ENCODE measurements around the gene TMEM203.
A peak's percentile ranks its signal among the peaks of the same experiment; 100 is the strongest.

The TMEM203 gene

DNA sequence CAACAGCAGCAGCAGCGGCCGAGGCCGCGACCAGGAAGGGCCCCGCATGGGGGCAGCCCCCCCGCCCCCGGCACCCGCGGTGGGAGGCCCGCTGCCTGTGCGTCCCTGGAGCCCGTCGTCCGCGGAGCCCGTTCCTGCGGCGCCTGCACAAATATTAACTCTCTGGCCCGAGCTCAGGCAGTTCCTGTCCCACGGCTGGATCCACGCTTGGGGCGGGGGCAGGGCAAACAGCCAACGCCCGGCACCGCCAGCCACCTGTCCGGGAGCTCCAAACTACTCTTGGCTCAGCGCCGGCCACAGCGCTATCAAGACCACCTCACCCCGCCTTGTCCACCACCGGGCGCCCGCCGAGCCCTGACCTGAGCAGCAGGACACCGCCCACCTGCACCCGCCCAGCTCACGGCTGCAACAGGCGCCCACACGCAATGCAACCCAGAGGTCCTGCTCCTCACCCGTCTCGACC, 35.5 kb downstream of the TMEM203 start, which contains the start of gene LRRC26:
Gene LRRC26, minus strand, starts transcription at position 156 of the 463 bp plus-strand sequence. Its CDS starts 108 bp downstream, at position 48.
- Histone ChIP-seq H4K91ac (ENCODE audit: low read depth, low read length) (no peak within 1 kb of the TSS), H3K4me3 (ENCODE audit: low read depth, low read length) (peak within 1 kb of the TSS; percentile 52), H3K36me3 (ENCODE audit: control insufficient read depth in 1 of 2, insufficient read depth in 2 of 2, low read length in 2 of 2) (no peaks in the 10 kb centered on the region), H3K23ac (ENCODE audit: low read length) (no peak within 1 kb of the TSS), H3K9ac (ENCODE audit: low read length) (no peak within 1 kb of the TSS), H2AFZ (ENCODE audit: insufficient read depth, low read length, poor library complexity) (no peak within 1 kb of the TSS), H3K4me1 (ENCODE audit: control insufficient read depth in 1 of 2, insufficient read depth in 2 of 2, low read length in 2 of 2) (peaks cover 0 to 11% of the 10 kb centered on the region in 2 experiments), H3K27ac (ENCODE audit: low read depth, low read length) (no peak within 1 kb of the TSS), H3K9me3 (ENCODE audit: insufficient read depth, low read depth, low read length) (peaks cover 6% of the 10 kb centered on the region), H2AK5ac (ENCODE audit: low read length) (no peak within 1 kb of the TSS), H2BK12ac (ENCODE audit: low read length) (no peak within 1 kb of the TSS), H3K4me2 (ENCODE audit: low read length) (peak within 1 kb of the TSS; percentile 65), H4K8ac (ENCODE audit: low read depth, low read length) (no peak within 1 kb of the TSS), H3K14ac (ENCODE audit: low read length) (no peak within 1 kb of the TSS), H2BK120ac (ENCODE audit: insufficient read depth, low read length, poor library complexity) (no peak within 1 kb of the TSS), H3K79me2 (ENCODE audit: control insufficient read depth, insufficient read depth, low read length, poor library complexity) (no peaks in the 10 kb centered on the region), H3K79me1 (ENCODE audit: low read length) (no peaks in the 10 kb centered on the region), H4K12ac (ENCODE audit: low read depth, low read length) (no peak within 1 kb of the TSS), H3K27me3 (ENCODE audit: insufficient read depth, low read length) (peaks cover 52% of the 10 kb centered on the region), H3K4ac (ENCODE audit: low read depth, low read length) (no peak within 1 kb of the TSS), H2BK5ac (ENCODE audit: low read depth, low read length, poor library complexity) (no peak within 1 kb of the TSS), H3K18ac (ENCODE audit: low read length) (no peak within 1 kb of the TSS)
- WGBS (ENCODE audit: extremely low coverage, insufficient coverage, insufficient read length), result no CpG with 5 or more reads among the region's 41 CpGs
- DNase-seq, result no peak

DNA sequence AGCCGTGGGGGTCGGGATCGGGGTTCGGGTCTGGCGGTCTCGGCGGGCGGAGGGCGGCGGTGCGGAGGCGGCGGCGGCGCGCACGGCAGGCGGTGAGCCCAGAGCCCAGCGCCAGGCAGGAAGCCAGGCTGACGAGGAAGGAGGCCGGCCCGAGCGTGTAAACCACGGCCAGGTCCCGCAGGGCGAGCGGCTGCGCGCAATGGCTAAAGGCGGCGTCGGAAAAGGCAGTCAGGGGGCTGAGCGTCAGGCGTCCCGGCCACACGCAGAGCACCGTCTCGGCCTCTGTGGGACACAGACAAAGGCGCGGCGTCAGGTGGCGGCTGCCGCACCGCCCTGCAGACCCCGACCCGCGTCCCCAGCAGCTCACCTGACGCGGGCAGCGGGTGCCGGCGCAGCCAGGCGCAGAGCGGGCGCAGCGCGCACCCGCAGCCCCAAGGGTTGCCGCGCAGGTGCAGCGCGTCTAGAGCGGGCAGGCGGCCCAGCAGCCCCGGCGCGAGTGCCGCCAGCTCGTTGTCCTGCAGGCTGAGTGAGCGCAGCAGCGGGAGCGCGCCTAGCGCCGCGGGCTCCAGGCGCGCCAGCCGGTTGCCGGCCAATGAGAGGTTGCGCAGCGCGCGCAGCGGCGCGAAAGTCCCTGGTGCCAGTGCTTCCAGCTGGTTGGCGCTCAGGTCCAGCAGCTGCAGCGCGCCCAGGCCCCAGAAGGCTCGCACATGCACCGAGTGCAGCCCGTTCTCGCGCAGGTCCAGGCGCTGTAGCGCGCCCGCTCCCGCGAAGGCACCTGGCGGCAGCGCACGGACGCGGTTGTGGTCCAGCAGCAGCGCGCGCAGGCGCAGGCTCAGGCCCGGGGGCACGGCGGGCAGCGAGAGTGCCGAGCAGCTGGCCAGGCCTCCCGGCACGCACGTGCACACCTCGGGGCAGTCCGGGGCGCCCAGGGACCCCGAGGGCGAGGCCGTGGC, 36.3 kb downstream of the TMEM203 start:
- H2BK5ac ChIP-seq (ENCODE audit: low read depth, low read length, poor library complexity), result no peak overlapping the region
- H3K79me2 ChIP-seq (ENCODE audit: control insufficient read depth, insufficient read depth, low read length, poor library complexity), result no peaks in the 10 kb centered on the region
- peaks cover 0 to 11% of the 10 kb centered on the region in 2 experiments for H3K4me1 ChIP-seq (ENCODE audit: control insufficient read depth in 1 of 2, insufficient read depth in 2 of 2, low read length in 2 of 2)
- H4K8ac ChIP-seq (ENCODE audit: low read depth, low read length), result no peak overlapping the region
- no peak overlapping the region for H3K4ac ChIP-seq (ENCODE audit: low read depth, low read length)
- H3K14ac ChIP-seq (ENCODE audit: low read length), result no peak overlapping the region
- no peak overlapping the region for H3K27ac ChIP-seq (ENCODE audit: low read depth, low read length)
- peak overlapping the region; percentile 52 for H3K4me3 ChIP-seq (ENCODE audit: low read depth, low read length)
- H3K9me3 ChIP-seq (ENCODE audit: insufficient read depth, low read depth, low read length), result peaks cover 6% of the 10 kb centered on the region
- whole genome bisulfite sequencing (ENCODE audit: extremely low coverage, insufficient coverage, insufficient read length), result no CpG with 5 or more reads among the region's 124 CpGs
- no peak overlapping the region for H2AFZ ChIP-seq (ENCODE audit: insufficient read depth, low read length, poor library complexity)
- no peak overlapping the region for H3K23ac ChIP-seq (ENCODE audit: low read length)
- H3K4me2 ChIP-seq (ENCODE audit: low read length), result peak overlapping the region; percentile 65
- H3K18ac ChIP-seq (ENCODE audit: low read length), result no peak overlapping the region
- H3K9ac ChIP-seq (ENCODE audit: low read length), result no peak overlapping the region
- peaks cover 57% of the 10 kb centered on the region for H3K27me3 ChIP-seq (ENCODE audit: insufficient read depth, low read length)
- H2BK12ac ChIP-seq (ENCODE audit: low read length), result no peak overlapping the region
- no peak overlapping the region for H2BK120ac ChIP-seq (ENCODE audit: insufficient read depth, low read length, poor library complexity)
- DNase-seq, result peak; percentile 15 to 52
- no peaks in the 10 kb centered on the region for H3K36me3 ChIP-seq (ENCODE audit: control insufficient read depth in 1 of 2, insufficient read depth in 2 of 2, low read length in 2 of 2)
- no peaks in the 10 kb centered on the region for H3K79me1 ChIP-seq (ENCODE audit: low read length)
- H2AK5ac ChIP-seq (ENCODE audit: low read length), result no peak overlapping the region
- no peak overlapping the region for H4K12ac ChIP-seq (ENCODE audit: low read depth, low read length)
- H4K91ac ChIP-seq (ENCODE audit: low read depth, low read length), result no peak overlapping the region

DNA sequence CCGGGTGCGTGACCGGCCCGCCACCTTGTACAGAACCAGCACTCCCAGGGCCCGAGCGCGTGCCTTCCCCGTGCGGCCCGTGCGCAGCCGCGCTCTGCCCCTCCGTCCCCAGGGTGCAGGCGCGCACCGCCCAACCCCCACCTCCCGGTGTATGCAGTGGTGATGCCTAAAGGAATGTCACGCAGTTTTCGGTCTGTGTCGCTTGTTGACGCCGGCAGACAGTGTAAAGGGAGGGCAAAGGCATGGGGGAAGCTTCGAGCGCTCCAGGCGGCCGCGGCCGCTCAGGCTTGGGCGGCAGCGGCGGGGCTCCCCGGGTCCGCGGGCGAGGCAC, 36.9 kb downstream of the TMEM203 start:
- Histone ChIP-seq H3K4ac (ENCODE audit: low read depth, low read length) (no peak overlapping the region), H2AK5ac (ENCODE audit: low read length) (no peak overlapping the region), H3K14ac (ENCODE audit: low read length) (no peak overlapping the region), H2BK5ac (ENCODE audit: low read depth, low read length, poor library complexity) (no peak overlapping the region), H2BK12ac (ENCODE audit: low read length) (no peak overlapping the region), H3K4me1 (ENCODE audit: control insufficient read depth in 1 of 2, insufficient read depth in 2 of 2, low read length in 2 of 2) (peaks cover 0 to 11% of the 10 kb centered on the region in 2 experiments), H3K79me2 (ENCODE audit: control insufficient read depth, insufficient read depth, low read length, poor library complexity) (no peaks in the 10 kb centered on the region), H3K4me2 (ENCODE audit: low read length) (peak overlapping the region; percentile 65), H4K8ac (ENCODE audit: low read depth, low read length) (no peak overlapping the region), H3K27me3 (ENCODE audit: insufficient read depth, low read length) (peaks cover 62% of the 10 kb centered on the region), H3K18ac (ENCODE audit: low read length) (no peak overlapping the region), H3K36me3 (ENCODE audit: control insufficient read depth in 1 of 2, insufficient read depth in 2 of 2, low read length in 2 of 2) (no peaks in the 10 kb centered on the region), H4K12ac (ENCODE audit: low read depth, low read length) (no peak overlapping the region), H3K4me3 (ENCODE audit: low read depth, low read length) (peak overlapping the region; percentile 52), H3K27ac (ENCODE audit: low read depth, low read length) (no peak overlapping the region), H2AFZ (ENCODE audit: insufficient read depth, low read length, poor library complexity) (no peak overlapping the region), H3K9me3 (ENCODE audit: insufficient read depth, low read depth, low read length) (peaks cover 6% of the 10 kb centered on the region), H3K23ac (ENCODE audit: low read length) (no peak overlapping the region), H3K9ac (ENCODE audit: low read length) (no peak overlapping the region), H3K79me1 (ENCODE audit: low read length) (no peaks in the 10 kb centered on the region), H2BK120ac (ENCODE audit: insufficient read depth, low read length, poor library complexity) (no peak overlapping the region), H4K91ac (ENCODE audit: low read depth, low read length) (no peak overlapping the region)
- DNase-seq, result no peak
- WGBS (ENCODE audit: extremely low coverage, insufficient coverage, insufficient read length), result no CpG with 5 or more reads among the region's 36 CpGs

DNA sequence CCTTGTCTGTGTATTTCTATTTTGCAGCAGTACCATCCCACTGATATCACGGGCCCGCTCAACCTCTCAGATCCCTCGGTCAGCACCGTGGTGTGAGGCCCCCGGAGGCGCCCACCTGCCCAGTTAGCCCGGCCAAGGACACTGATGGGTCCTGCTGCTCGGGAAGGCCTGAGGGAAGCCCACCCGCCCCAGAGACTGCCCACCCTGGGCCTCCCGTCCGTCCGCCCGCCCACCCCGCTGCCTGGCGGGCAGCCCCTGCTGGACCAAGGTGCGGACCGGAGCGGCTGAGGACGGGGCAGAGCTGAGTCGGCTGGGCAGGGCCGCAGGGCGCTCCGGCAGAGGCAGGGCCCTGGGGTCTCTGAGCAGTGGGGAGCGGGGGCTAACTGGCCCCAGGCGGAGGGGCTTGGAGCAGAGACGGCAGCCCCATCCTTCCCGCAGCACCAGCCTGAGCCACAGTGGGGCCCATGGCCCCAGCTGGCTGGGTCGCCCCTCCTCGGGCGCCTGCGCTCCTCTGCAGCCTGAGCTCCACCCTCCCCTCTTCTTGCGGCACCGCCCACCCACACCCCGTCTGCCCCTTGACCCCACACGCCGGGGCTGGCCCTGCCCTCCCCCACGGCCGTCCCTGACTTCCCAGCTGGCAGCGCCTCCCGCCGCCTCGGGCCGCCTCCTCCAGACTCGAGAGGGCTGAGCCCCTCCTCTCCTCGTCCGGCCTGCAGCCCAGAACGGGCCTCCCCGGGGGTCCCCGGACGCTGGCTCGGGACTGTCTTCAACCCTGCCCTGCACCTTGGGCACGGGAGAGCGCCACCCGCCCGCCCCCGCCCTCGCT, 37.5 kb downstream of the TMEM203 start:
- peaks cover 6% of the 10 kb centered on the region for H3K9me3 ChIP-seq (ENCODE audit: insufficient read depth, low read depth, low read length)
- no peak overlapping the region for H2AFZ ChIP-seq (ENCODE audit: insufficient read depth, low read length, poor library complexity)
- H3K4me1 ChIP-seq (ENCODE audit: control insufficient read depth in 1 of 2, insufficient read depth in 2 of 2, low read length in 2 of 2), result peaks cover 0 to 11% of the 10 kb centered on the region in 2 experiments
- no peak overlapping the region for H3K14ac ChIP-seq (ENCODE audit: low read length)
- H3K36me3 ChIP-seq (ENCODE audit: control insufficient read depth in 1 of 2, insufficient read depth in 2 of 2, low read length in 2 of 2), result no peaks in the 10 kb centered on the region
- H2BK120ac ChIP-seq (ENCODE audit: insufficient read depth, low read length, poor library complexity), result no peak overlapping the region
- H4K8ac ChIP-seq (ENCODE audit: low read depth, low read length), result no peak overlapping the region
- peaks cover 67% of the 10 kb centered on the region for H3K27me3 ChIP-seq (ENCODE audit: insufficient read depth, low read length)
- no peaks in the 10 kb centered on the region for H3K79me2 ChIP-seq (ENCODE audit: control insufficient read depth, insufficient read depth, low read length, poor library complexity)
- H2BK5ac ChIP-seq (ENCODE audit: low read depth, low read length, poor library complexity), result no peak overlapping the region
- H3K4ac ChIP-seq (ENCODE audit: low read depth, low read length), result no peak overlapping the region
- H2AK5ac ChIP-seq (ENCODE audit: low read length), result no peak overlapping the region
- DNase-seq, result no peak
- H4K91ac ChIP-seq (ENCODE audit: low read depth, low read length), result no peak overlapping the region
- H3K18ac ChIP-seq (ENCODE audit: low read length), result no peak overlapping the region
- no peak overlapping the region for H3K4me2 ChIP-seq (ENCODE audit: low read length)
- no peak overlapping the region for H3K23ac ChIP-seq (ENCODE audit: low read length)
- H4K12ac ChIP-seq (ENCODE audit: low read depth, low read length), result no peak overlapping the region
- H2BK12ac ChIP-seq (ENCODE audit: low read length), result no peak overlapping the region
- no peaks in the 10 kb centered on the region for H3K79me1 ChIP-seq (ENCODE audit: low read length)
- no CpG with 5 or more reads among the region's 57 CpGs for WGBS (ENCODE audit: extremely low coverage, insufficient coverage, insufficient read length)
- no peak overlapping the region for H3K4me3 ChIP-seq (ENCODE audit: low read depth, low read length)
- no peak overlapping the region for H3K27ac ChIP-seq (ENCODE audit: low read depth, low read length)
- H3K9ac ChIP-seq (ENCODE audit: low read length), result no peak overlapping the region

Data from trophoblast cell (in vitro differentiated cells and primary cell).